Measurements from ENCODE around the gene PCCA.

- TF ChIP-seq CTCF (IDR thresholded peaks at IDR 0.05) (no peak), ZNF232 (CRISPR knock-in tag; IDR thresholded peaks at IDR 0.05) (no peak), ZNF121 (CRISPR knock-in tag; IDR thresholded peaks at IDR 0.05) (no peak)
Measured at GRCh38 chr13:100178309-100178708, 89.4 kb downstream of the PCCA start.
